PC-9 (cell line): ENCODE measurements around the gene LRRC4C. TPM values are rescaled to one million over a fixed set of nuclear protein-coding genes. Genes with fewer than 3 reads are reported as not detected.

ENCODE experiments used
- BruUV-seq: library from RNA; stranded (reverse); fragments of 400-500 nt; replicated peaks from 2 replicates; lab custom pipeline; 2021; lab: Mats Ljungman, UMichigan
- CTCF ChIA-PET: fragments of 300-600 bp; sonication (Branson Sonifier 250); formaldehyde crosslinking; loops from one replicate; lab custom pipeline; 2022; ENCODE audit warnings: antibody characterized with exemption; lab: Charles Lee
- POLR2A ChIA-PET: fragments of 300-600 bp; sonication (Branson Sonifier 250); formaldehyde crosslinking; loops from one replicate; lab custom pipeline; 2022; ENCODE audit warnings: antibody characterized with exemption; ENCODE audit not compliant: unreplicated experiment; lab: Charles Lee
- DNase-seq, 2 experiments: peaks; one replicate each; pipeline versions ENCODE4 v3.0.0 to v3.0.0-alpha.2; 2015 to 2022; ENCODE audit warnings: mixed read lengths in 1 of 2
- H2AFZ ChIP-seq: fragments of 200-600 bp; sonication (generic); 2 replicates; pipeline ENCODE4 v1.8.1; 2017; ENCODE audit warnings: antibody characterized with exemption
- H3F3A ChIP-seq: fragments of 200-600 bp; sonication (generic); 2 replicates; pipeline ENCODE4 v1.8.1; 2017; ENCODE audit warnings: antibody characterized with exemption, mild to moderate bottlenecking, low read depth; ENCODE audit not compliant: insufficient read depth
- H3K27ac ChIP-seq: fragments of 200-600 bp; sonication (generic); 2 replicates; pipeline ENCODE4 v1.6.1; 2016; ENCODE audit warnings: mixed run types
- H3K27me3 ChIP-seq: fragments of 200-600 bp; sonication (generic); 2 replicates; pipeline ENCODE4 v1.6.1; 2016; ENCODE audit warnings: low read depth, mixed run types; ENCODE audit not compliant: insufficient read depth
- H3K36me3 ChIP-seq: fragments of 200-600 bp; sonication (generic); 2 replicates; pipeline ENCODE4 v1.6.1; 2016; ENCODE audit warnings: low read depth, mixed run types
- H3K4me1 ChIP-seq: fragments of 200-600 bp; sonication (generic); replicated peaks from 2 replicates; pipeline ENCODE4 v1.6.1; 2016; ENCODE audit warnings: mixed run types; ENCODE audit not compliant: insufficient read depth
- H3K4me2 ChIP-seq: fragments of 200-600 bp; sonication (generic); 2 replicates; pipeline ENCODE4 v1.6.1; 2017; ENCODE audit warnings: mixed run types
- H3K4me3 ChIP-seq: fragments of 200-600 bp; sonication (generic); 2 replicates; pipeline ENCODE4 v1.6.1; 2016; ENCODE audit warnings: mixed run types
- H3K79me2 ChIP-seq: fragments of 200-600 bp; sonication (generic); 2 replicates; pipeline ENCODE4 v1.6.1; 2017; ENCODE audit warnings: low read depth, mixed run types
- H3K9me2 ChIP-seq: fragments of 200-600 bp; sonication (generic); 2 replicates; pipeline ENCODE4 v1.8.1; 2017; ENCODE audit warnings: mild to moderate bottlenecking; ENCODE audit not compliant: insufficient read depth
- H3K9me3 ChIP-seq: fragments of 200-600 bp; sonication (generic); 2 replicates; pipeline ENCODE4 v1.8.1; 2016; ENCODE audit warnings: low read depth; ENCODE audit not compliant: insufficient read depth
- H4K20me1 ChIP-seq: fragments of 200-600 bp; sonication (generic); 2 replicates; pipeline ENCODE4 v1.8.1; 2017; ENCODE audit not compliant: insufficient read depth
- CTCF ChIP-seq: fragments of 200-600 bp; sonication (generic); conservative IDR thresholded peaks from 2 replicates; pipeline ENCODE4 v1.6.1; 2017; ENCODE audit warnings: mixed run types, antibody characterized with exemption, mild to moderate bottlenecking, moderate library complexity
- EZH2 ChIP-seq: fragments of 200-600 bp; sonication (generic); IDR thresholded peaks from 2 replicates; pipeline ENCODE4 v1.8.0; 2017; ENCODE audit warnings: antibody characterized with exemption, low read depth
- intact Hi-C: fragments of 100-400 bp; cut with micrococcal nuclease; formaldehyde crosslinking; loops from one replicate; pipeline ENCODE4 v1.10.0; 2022; ENCODE audit not compliant: unreplicated experiment
- total RNA-seq: library from RNA; stranded (reverse); gene quantifications from 2 replicates; pipeline ENCODE4 v1.2.3, GENCODE V29; 2021

Gene LRRC4C
- total RNA-seq, 1 experiment from 2014 or later = not detected

DNA sequence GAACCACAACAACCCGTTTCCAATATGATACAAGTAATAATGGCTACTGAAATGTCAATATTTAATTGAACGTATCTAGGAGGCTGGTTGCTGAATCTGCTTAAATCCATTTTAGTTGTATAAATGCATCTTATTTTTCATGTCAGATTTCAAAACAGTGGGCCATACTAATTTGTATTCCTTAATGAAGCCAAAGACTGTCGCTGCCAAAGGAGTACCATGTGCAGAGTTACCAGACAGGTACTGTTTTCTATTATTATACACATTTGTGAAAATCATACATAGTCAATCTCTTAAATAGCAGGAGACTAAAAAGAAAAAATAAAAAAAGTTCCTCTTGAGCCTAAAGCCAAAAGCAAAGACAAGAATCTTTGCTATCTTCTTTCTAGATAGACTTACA lies 632.3 kb downstream of the LRRC4C start:
- Histone ChIP-seq H3K27me3 (no peaks in the 10 kb centered on the region), H3F3A (no peaks in the 10 kb centered on the region), H3K79me2 (no peaks in the 10 kb centered on the region), H3K4me3 (no peak overlapping the region), H3K9me2 (no peaks in the 10 kb centered on the region), H2AFZ (no peak overlapping the region), H3K4me2 (no peak overlapping the region), H4K20me1 (no peaks in the 10 kb centered on the region), H3K9me3 (no peaks in the 10 kb centered on the region), H3K4me1 (no peaks in the 10 kb centered on the region), H3K36me3 (no peaks in the 10 kb centered on the region), H3K27ac (no peak overlapping the region)
- intact Hi-C loops = no loop called here
- TF ChIP-seq EZH2 = no peak
- TF ChIP-seq CTCF = no peak
- ChIA-PET CTCF (no interaction called here), POLR2A (no interaction called here)
- DNase-seq = no peak
- BruUV-seq = no TSS peak

DNA sequence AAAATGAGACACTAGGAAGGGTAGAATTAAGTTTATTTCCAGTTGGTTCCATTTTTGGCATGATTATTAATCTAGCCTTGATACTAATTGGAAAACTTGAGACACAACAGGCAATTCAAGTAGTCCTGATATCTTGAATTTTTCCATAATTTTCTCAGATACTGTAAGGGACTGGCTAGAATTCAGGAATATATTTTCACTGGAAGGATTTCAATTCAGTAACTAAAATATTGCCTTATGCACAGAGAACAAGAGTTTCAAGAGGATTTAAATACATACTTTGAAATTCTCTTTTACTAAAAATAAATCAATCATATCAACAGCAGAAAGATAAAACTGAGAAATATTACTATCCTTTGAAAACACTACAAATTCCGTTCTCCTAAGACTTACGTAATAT lies 632.9 kb downstream of the LRRC4C start:
- Histone ChIP-seq H3K9me2 (no peaks in the 10 kb centered on the region), H3K4me3 (no peak overlapping the region), H3K9me3 (no peaks in the 10 kb centered on the region), H3K27me3 (no peaks in the 10 kb centered on the region), H3K27ac (no peak overlapping the region), H3K36me3 (no peaks in the 10 kb centered on the region), H3K4me1 (no peaks in the 10 kb centered on the region), H3K79me2 (no peaks in the 10 kb centered on the region), H2AFZ (no peak overlapping the region), H3F3A (no peaks in the 10 kb centered on the region), H3K4me2 (no peak overlapping the region), H4K20me1 (no peaks in the 10 kb centered on the region)
- POLR2A ChIA-PET = no interaction called here
- DNase-seq = no peak
- BruUV-seq = no TSS peak
- TF ChIP-seq EZH2 (no peak), CTCF (no peak)
- intact Hi-C loops = no loop called here
- CTCF ChIA-PET = no interaction called here

- intact Hi-C loops = no loop called here
- Histone ChIP-seq H3K27ac (no peak overlapping the region), H3K27me3 (no peaks in the 10 kb centered on the region), H4K20me1 (no peaks in the 10 kb centered on the region), H3K9me3 (no peaks in the 10 kb centered on the region), H2AFZ (peak overlapping the region; percentile 53), H3K4me3 (no peak overlapping the region), H3K4me1 (no peaks in the 10 kb centered on the region), H3F3A (no peaks in the 10 kb centered on the region), H3K4me2 (no peak overlapping the region), H3K36me3 (no peaks in the 10 kb centered on the region), H3K9me2 (no peaks in the 10 kb centered on the region), H3K79me2 (no peaks in the 10 kb centered on the region)
- CTCF ChIA-PET = no interaction called here
- TF ChIP-seq EZH2 (no peak), CTCF (no peak)
- no TSS peak for BruUV-seq
- POLR2A ChIA-PET = no interaction called here
- no peak for DNase-seq
These were observed 634.1 kb downstream of the LRRC4C start for GRCh38 chr11:40825201-40825834.
